AG10803 (cell line): ENCODE data around the gene GCSAML.

ENCODE experiments used
- DNase-seq: peaks from one replicate; pipeline ENCODE4 v3.0.0; 2010; ENCODE audit warnings: low read depth
- H3K4me3 ChIP-seq: 2 replicates; pipeline ENCODE4 v1.5.1; 2011; ENCODE audit warnings: mild to moderate bottlenecking, low read length, control low read depth
- TF ChIP-seq, protein P1 (sequence below): conservative IDR thresholded peaks from 2 replicates; pipeline ENCODE4 v1.5.1; 2011; ENCODE audit warnings: mild to moderate bottlenecking, low read length, control low read depth, inconsistent platforms

The GCSAML gene

DNA sequence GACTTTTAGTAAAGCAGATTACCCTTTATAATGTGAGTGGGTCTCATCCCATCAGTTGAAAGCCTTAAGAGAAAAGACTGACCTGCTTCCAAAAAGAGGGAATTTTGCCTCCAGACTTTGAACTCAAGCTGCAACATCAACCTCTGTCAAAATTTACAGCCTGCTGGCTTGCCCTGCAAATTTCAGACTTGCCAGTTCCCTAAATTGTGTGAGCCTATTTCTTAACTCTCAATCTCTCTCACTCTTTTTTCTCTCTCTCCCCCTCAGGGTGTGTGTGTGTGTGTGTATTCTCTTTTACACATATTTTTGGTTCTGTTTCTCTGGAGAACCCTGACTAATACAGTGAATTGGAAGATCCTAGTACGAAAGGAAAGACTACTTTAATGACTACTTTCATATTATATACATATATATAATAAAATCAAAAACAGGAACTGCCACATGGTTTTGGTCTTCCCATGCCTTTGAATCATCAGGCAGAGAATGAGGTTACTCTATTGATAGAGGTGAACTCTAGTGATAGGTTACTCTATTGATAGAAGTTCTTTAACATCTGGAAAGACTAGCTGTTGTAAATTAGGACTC is 19.1 kb upstream of the GCSAML start:
- DNase-seq, result no peak
- no peak overlapping the region for H3K4me3 ChIP-seq
- TF ChIP-seq, protein P1, sequence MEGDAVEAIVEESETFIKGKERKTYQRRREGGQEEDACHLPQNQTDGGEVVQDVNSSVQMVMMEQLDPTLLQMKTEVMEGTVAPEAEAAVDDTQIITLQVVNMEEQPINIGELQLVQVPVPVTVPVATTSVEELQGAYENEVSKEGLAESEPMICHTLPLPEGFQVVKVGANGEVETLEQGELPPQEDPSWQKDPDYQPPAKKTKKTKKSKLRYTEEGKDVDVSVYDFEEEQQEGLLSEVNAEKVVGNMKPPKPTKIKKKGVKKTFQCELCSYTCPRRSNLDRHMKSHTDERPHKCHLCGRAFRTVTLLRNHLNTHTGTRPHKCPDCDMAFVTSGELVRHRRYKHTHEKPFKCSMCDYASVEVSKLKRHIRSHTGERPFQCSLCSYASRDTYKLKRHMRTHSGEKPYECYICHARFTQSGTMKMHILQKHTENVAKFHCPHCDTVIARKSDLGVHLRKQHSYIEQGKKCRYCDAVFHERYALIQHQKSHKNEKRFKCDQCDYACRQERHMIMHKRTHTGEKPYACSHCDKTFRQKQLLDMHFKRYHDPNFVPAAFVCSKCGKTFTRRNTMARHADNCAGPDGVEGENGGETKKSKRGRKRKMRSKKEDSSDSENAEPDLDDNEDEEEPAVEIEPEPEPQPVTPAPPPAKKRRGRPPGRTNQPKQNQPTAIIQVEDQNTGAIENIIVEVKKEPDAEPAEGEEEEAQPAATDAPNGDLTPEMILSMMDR, result no peak

DNA sequence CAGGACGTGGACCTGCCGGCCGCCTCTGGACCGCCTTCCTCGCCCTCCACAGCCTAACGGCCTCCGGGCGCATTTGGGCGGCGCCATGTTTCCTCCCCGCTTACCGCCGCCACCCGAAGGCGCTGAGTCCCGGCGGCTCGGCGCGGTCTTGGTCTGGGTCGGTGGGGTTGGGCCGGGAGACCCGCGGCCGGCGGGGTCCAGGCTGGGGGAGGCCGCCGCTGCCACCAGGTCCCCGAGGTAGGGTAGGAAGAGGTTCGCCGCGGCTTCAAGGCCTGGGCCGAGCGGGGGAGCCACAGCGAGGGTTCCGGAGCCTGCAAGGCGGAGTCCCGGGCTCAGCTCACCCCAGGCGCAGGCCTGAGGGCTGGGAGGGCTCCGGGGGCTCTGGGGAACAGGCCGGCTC is 18.1 kb upstream of the GCSAML start:
- TF ChIP-seq, protein P1, result no peak
- no peak for DNase-seq
- no peak overlapping the region for H3K4me3 ChIP-seq

DNA sequence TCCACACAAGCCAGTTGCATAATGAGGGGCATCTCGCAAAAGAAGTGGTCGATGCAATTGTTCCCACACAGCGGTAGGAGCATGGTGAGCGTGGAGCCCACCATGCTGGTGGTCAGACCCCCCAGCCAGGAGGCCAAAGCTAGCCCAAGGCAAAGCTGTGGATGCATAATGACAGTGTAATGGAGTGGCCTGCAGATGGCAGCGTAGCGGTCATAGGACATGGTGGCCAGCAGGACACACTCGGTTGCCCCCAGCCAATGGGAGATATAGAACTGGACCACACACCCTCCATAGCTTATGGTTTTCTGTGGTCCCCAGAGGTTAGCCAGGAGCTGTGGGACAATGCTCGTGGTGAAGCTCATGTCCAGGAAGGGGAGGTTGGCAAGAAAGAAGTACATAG is 17.0 kb upstream of the GCSAML start:
- no peak for DNase-seq
- TF ChIP-seq, protein P1, result no peak
- H3K4me3 ChIP-seq, result no peak overlapping the region

DNA sequence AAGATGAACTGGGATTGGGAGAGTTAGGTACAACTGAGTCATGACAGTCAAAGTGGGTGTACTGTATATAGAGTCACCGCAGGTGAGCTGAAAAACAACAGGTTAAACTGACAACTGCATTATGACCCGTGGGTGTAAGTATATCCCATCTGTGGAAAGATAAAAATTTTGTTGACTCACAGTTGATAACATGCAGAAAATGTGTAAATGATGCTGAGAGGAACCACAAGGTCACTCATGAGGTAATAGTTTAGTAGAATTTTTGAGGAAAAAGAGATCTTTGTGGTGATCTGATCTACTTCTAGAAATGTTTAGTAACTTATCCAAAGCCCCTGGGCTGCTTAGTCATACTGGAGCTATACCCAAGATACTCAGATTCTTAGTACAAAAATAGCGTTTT is 13.5 kb upstream of the GCSAML start:
- TF ChIP-seq, protein P1, result no peak
- DNase-seq, result no peak
- H3K4me3 ChIP-seq, result no peak overlapping the region

DNA sequence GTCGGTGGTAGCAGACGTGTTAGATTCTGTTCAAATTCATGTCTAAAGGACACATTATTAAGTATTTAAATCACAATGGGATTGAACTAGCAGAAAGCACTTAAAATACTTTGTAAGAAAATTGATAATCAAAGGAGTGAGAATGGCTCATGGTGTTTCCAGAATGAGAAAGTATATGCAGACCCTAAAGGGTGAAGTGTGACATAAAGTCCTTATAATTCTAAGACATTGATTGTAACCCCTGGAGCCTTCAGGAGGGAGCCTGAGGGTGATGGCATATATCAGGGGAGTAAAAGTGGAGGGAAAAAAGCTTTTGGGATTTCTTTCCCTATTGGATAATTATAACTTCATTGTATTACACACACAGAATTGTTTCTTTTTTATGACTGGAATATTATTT is 12.6 kb upstream of the GCSAML start, which contains the start of gene OR2C3:
OR2C3 (minus strand) TSS at position 101 of the 400 bp plus-strand sequence. CDS start 3,929 bp downstream, outside the sequence.
- TF ChIP-seq, protein P1, result no peak
- no peak for DNase-seq
- H3K4me3 ChIP-seq, result no peak within 1 kb of the TSS

DNA sequence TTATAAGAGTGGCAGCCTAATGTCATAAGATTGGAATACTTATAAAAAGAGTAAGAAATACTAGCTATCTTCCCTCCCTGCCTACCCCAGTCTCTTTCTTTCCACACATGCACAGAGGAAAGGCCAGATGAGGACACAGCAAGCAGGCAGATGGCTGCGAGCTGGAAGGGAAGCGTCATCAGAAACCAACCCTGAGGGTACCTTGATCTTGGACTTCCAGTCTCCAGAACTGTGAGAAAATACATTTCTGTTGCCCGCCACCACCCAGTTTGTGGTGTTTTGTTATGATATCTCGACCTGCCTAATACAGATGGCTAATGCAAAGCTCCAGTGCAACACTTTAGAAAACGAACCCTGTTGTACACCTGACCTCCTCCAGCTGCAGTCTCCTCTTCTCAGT is 10.4 kb upstream of the GCSAML start:
- DNase-seq, result no peak
- no peak overlapping the region for H3K4me3 ChIP-seq
- TF ChIP-seq, protein P1, result no peak

DNA sequence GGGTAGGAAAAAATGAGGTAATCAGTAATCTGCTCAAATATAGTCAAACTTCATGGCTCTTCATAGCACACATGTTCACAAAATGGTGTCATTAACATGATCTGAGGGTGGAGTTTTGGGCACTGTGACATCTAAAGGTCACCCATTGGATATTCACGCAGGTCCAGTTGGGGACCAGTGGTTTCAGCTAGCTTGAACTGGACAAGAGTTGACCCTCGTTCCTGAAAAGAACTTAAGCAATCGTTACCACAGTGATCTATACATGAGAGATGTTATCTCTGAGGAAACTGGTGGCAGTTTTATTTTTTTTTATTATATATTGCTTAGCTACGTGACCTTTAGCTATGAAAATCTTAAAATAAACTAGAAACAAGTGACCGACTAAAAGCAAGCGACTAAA is 9.7 kb upstream of the GCSAML start:
- TF ChIP-seq, protein P1, result no peak
- DNase-seq, result no peak
- no peak overlapping the region for H3K4me3 ChIP-seq
